GM23338 (cell line): Measurements from ENCODE around the gene NFATC1. TPM values are rescaled to one million over a fixed set of nuclear protein-coding genes. Genes with fewer than 3 reads are reported as not detected.

Source experiments
- ATAC-seq: fragments of 200-7000 bp; cut with Tn5 transposase; 3 replicates; pipeline ENCODE4 v1.9.1; 2020
- DNase-seq: peaks from one replicate; pipeline ENCODE4 v3.0.0-alpha.2; 2015; ENCODE audit warnings: low spot score
- H2AFZ ChIP-seq: fragments of 200-600 bp; sonication (generic); 2 replicates; pipeline ENCODE4 v1.8.0; 2016; ENCODE audit warnings: antibody characterized with exemption, mild to moderate bottlenecking, moderate library complexity
- H3F3A ChIP-seq: fragments of 200-600 bp; sonication (generic); replicated peaks from 2 replicates; pipeline ENCODE4 v1.8.0; 2017; ENCODE audit warnings: antibody characterized with exemption, mixed run types, low read depth
- H3K27ac ChIP-seq: fragments of 200-600 bp; sonication (generic); 2 replicates; pipeline ENCODE4 v1.6.1; 2016; ENCODE audit warnings: low read depth
- H3K27me3 ChIP-seq: fragments of 200-600 bp; sonication (generic); 2 replicates; pipeline ENCODE4 v1.8.0; 2016; ENCODE audit warnings: mild to moderate bottlenecking, mixed run types, moderate library complexity; ENCODE audit not compliant: insufficient read depth
- H3K36me3 ChIP-seq: fragments of 200-600 bp; sonication (generic); 2 replicates; pipeline ENCODE4 v1.8.0; 2016; ENCODE audit warnings: mild to moderate bottlenecking; ENCODE audit not compliant: insufficient read depth
- H3K4me1 ChIP-seq: fragments of 200-600 bp; sonication (generic); 2 replicates; pipeline ENCODE4 v1.8.0; 2016; ENCODE audit warnings: mild to moderate bottlenecking, moderate library complexity; ENCODE audit not compliant: insufficient read depth
- H3K4me2 ChIP-seq: fragments of 200-600 bp; sonication (generic); 2 replicates; pipeline ENCODE4 v1.7.1; 2017; ENCODE audit warnings: mixed run types
- H3K4me3 ChIP-seq: fragments of 200-600 bp; sonication (generic); 2 replicates; pipeline ENCODE4 v1.6.1; 2016; ENCODE audit warnings: mixed run types
- H3K79me2 ChIP-seq: fragments of 200-600 bp; sonication (generic); replicated peaks from 2 replicates; pipeline ENCODE4 v1.8.0; 2017; ENCODE audit warnings: mild to moderate bottlenecking; ENCODE audit not compliant: insufficient read depth
- H3K9me2 ChIP-seq: fragments of 200-600 bp; sonication (generic); 2 replicates; pipeline ENCODE4 v1.8.0; 2017; ENCODE audit not compliant: insufficient read depth
- H4K20me1 ChIP-seq: fragments of 200-600 bp; sonication (generic); replicated peaks from 2 replicates; pipeline ENCODE4 v1.8.0; 2017; ENCODE audit warnings: mild to moderate bottlenecking; ENCODE audit not compliant: insufficient read depth
- H3K27ac Mint-ChIP-seq: 2 replicates; pipeline ENCODE4 v1.8.0; 2020; ENCODE audit warnings: inconsistent platforms, mild to moderate bottlenecking, moderate library complexity, mixed read lengths
- H3K27me3 Mint-ChIP-seq: 3 replicates; pipeline ENCODE4 v1.8.0; 2022; ENCODE audit warnings: low read depth, mild to moderate bottlenecking, moderate library complexity, mixed read lengths, inconsistent platforms; ENCODE audit not compliant: insufficient read depth, poor library complexity
- H3K36me3 Mint-ChIP-seq: 3 replicates; pipeline ENCODE4 v1.8.0; 2021; ENCODE audit warnings: low read depth, mild to moderate bottlenecking, inconsistent platforms, moderate library complexity, mixed read lengths
- H3K4me1 Mint-ChIP-seq: 3 replicates; pipeline ENCODE4 v1.8.0; 2020; ENCODE audit warnings: mild to moderate bottlenecking, inconsistent platforms, mixed read lengths
- H3K4me3 Mint-ChIP-seq: 3 replicates; pipeline ENCODE4 v1.8.0; 2021; ENCODE audit warnings: moderate library complexity, mild to moderate bottlenecking, inconsistent platforms, mixed read lengths
- H3K9me3 Mint-ChIP-seq: 3 replicates; pipeline ENCODE4 v1.8.0; 2020; ENCODE audit warnings: moderate library complexity, mild to moderate bottlenecking, inconsistent platforms, mixed read lengths
- JUNB ChIP-seq: IDR thresholded peaks from one replicate; pipeline ENCODE4 v1.6.1; 2016; ENCODE audit warnings: antibody characterized with exemption; ENCODE audit not compliant: unreplicated experiment
- POLR2AphosphoS5 ChIP-seq: IDR thresholded peaks from 2 replicates; pipeline ENCODE4 v1.6.1; 2016; ENCODE audit warnings: antibody characterized with exemption, low read depth
- STAT1 ChIP-seq: IDR thresholded peaks from one replicate; pipeline ENCODE4 v1.6.1; 2016; ENCODE audit warnings: antibody characterized with exemption; ENCODE audit not compliant: unreplicated experiment
- ZNF114 ChIP-seq: fragments of 250-450 bp; sonication (Bioruptor Pico); IDR thresholded peaks from 2 replicates; pipeline ENCODE4 v1.5.0; 2020; ENCODE audit warnings: mild to moderate bottlenecking, moderate library complexity
- ZNF331 ChIP-seq: fragments of 250-450 bp; sonication (Bioruptor Pico); IDR thresholded peaks from 2 replicates; pipeline ENCODE4 v1.5.0; 2020; ENCODE audit warnings: low read depth, mild to moderate bottlenecking, moderate library complexity
- polyA plus RNA-seq: library from polyadenylated mRNA; unstranded; fragments of >200 nt; fragmentation: Nextera tagmentation; extraction: Ambion mirVana; gene quantifications from 2 replicates; pipeline ENCODE4 v1.2.1, GENCODE V29; 2016
- total RNA-seq: library from RNA; depleted of rRNA; stranded (reverse); fragments of >200 nt; shearing (Covaris generic); gene quantifications from 2 replicates; pipeline ENCODE4 v1.2.3, GENCODE V29; 2014
- TF ChIP-seq, protein P1 (sequence below): fragments of 250-450 bp; sonication (Bioruptor Pico); IDR thresholded peaks from 2 replicates; pipeline ENCODE4 v1.5.0; 2020; ENCODE audit warnings: mild to moderate bottlenecking, moderate library complexity
- TF ChIP-seq, protein P2 (sequence below), 2 experiments: fragments of 200-600 bp in 1 of 2; sonication (generic) in 1 of 2; conservative IDR thresholded peaks; 2 replicates each; pipeline versions ENCODE4 v1.5.1 to v1.6.1; 2016 to 2017; ENCODE audit warnings: antibody characterized with exemption in 2 of 2, low read depth in 2 of 2, mild to moderate bottlenecking in 2 of 2, moderate library complexity in 1 of 2

NFATC1 gene
- total and polyA plus RNA-seq, 2 experiments from 2014 or later = 3.9 to 6.4 TPM

DNA sequence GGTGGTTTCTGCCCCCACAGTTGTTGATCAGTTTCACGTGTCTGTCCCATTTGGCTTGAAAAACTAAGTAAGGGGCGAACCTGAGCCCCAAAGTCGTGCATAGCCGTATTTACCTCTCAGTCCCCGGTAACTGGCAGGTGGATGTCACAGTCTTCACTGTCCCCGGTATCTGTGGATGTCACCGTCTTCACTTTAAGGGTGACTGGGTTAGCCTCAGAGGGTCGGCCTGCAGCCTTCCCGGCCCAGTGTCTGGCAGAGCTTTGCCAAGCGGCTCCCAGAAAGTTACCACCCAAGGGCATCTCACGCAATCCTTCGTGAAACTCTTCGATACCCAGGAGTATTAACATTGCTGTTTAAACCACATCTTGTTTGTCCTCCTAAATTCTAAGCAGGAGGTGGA, 158.6 kb downstream of the NFATC1 start (continued):
- TF ChIP-seq ZNF331 (CRISPR knock-in tag) = no peak
- no peak for TF ChIP-seq ZNF114
- no peak for TF ChIP-seq JUNB
- TF ChIP-seq, protein P1, sequence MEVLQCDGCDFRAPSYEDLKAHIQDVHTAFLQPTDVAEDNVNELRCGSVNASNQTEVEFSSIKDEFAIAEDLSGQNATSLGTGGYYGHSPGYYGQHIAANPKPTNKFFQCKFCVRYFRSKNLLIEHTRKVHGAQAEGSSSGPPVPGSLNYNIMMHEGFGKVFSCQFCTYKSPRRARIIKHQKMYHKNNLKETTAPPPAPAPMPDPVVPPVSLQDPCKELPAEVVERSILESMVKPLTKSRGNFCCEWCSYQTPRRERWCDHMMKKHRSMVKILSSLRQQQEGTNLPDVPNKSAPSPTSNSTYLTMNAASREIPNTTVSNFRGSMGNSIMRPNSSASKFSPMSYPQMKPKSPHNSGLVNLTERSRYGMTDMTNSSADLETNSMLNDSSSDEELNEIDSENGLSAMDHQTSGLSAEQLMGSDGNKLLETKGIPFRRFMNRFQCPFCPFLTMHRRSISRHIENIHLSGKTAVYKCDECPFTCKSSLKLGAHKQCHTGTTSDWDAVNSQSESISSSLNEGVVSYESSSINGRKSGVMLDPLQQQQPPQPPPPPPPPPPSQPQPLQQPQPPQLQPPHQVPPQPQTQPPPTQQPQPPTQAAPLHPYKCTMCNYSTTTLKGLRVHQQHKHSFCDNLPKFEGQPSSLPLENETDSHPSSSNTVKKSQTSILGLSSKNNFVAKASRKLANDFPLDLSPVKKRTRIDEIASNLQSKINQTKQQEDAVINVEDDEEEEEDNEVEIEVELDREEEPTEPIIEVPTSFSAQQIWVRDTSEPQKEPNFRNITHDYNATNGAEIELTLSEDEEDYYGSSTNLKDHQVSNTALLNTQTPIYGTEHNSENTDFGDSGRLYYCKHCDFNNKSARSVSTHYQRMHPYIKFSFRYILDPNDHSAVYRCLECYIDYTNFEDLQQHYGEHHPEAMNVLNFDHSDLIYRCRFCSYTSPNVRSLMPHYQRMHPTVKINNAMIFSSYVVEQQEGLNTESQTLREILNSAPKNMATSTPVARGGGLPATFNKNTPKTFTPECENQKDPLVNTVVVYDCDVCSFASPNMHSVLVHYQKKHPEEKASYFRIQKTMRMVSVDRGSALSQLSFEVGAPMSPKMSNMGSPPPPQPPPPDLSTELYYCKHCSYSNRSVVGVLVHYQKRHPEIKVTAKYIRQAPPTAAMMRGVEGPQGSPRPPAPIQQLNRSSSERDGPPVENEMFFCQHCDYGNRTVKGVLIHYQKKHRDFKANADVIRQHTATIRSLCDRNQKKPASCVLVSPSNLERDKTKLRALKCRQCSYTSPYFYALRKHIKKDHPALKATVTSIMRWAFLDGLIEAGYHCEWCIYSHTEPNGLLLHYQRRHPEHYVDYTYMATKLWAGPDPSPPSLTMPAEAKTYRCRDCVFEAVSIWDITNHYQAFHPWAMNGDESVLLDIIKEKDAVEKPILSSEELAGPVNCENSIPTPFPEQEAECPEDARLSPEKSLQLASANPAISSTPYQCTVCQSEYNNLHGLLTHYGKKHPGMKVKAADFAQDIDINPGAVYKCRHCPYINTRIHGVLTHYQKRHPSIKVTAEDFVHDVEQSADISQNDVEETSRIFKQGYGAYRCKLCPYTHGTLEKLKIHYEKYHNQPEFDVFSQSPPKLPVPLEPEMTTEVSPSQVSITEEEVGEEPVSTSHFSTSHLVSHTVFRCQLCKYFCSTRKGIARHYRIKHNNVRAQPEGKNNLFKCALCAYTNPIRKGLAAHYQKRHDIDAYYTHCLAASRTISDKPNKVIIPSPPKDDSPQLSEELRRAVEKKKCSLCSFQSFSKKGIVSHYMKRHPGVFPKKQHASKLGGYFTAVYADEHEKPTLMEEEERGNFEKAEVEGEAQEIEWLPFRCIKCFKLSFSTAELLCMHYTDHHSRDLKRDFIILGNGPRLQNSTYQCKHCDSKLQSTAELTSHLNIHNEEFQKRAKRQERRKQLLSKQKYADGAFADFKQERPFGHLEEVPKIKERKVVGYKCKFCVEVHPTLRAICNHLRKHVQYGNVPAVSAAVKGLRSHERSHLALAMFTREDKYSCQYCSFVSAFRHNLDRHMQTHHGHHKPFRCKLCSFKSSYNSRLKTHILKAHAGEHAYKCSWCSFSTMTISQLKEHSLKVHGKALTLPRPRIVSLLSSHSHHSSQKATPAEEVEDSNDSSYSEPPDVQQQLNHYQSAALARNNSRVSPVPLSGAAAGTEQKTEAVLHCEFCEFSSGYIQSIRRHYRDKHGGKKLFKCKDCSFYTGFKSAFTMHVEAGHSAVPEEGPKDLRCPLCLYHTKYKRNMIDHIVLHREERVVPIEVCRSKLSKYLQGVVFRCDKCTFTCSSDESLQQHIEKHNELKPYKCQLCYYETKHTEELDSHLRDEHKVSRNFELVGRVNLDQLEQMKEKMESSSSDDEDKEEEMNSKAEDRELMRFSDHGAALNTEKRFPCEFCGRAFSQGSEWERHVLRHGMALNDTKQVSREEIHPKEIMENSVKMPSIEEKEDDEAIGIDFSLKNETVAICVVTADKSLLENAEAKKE (CRISPR knock-in tag) = no peak
- TF ChIP-seq STAT1 = no peak

DNA sequence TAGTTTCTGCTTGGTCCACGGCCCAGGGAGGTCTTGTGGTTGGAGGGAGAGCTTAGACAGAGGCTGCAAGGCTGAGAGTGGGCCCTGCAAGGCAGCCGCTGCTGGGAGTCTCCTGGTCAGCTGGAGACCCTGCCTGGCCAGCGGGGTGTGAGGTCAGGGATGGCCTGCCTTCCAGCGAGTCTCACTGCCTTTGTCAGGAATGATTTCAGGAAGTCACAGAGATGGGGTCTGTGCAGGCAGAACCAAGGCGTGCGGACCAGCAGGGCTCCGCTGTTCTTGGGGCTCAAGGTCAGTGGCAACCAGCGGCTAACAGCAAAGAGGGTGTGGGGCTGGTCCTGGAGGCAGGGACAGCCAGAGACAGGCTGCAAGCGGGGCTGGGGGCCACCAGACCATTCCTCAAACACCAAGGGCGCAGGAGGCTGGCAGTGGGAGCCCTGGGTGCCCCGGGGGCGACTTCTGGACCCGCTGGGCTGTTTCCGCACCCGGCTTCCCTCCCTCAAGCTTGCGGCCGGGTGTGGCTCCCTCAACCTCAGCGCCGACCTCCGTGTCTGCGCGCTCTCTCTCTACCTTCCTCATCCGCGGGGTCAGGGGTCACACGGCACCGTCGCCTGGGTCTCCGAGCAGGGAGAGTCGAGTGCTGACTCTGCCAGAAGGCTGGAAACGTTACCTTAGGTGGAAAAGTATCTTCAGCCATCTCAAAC, 159.4 kb downstream of the NFATC1 start:
- Histone ChIP-seq H3F3A (no peaks in the 10 kb centered on the region), H3K4me3 (no peak overlapping the region), H3K4me1 (no peaks in the 10 kb centered on the region), H3K9me2 (no peaks in the 10 kb centered on the region), H3K36me3 (no peaks in the 10 kb centered on the region), H3K79me2 (no peaks in the 10 kb centered on the region), H2AFZ (no peak overlapping the region), H4K20me1 (no peaks in the 10 kb centered on the region), H3K4me2 (no peak overlapping the region), H3K27ac (no peak overlapping the region), H3K27me3 (no peaks in the 10 kb centered on the region)
- H3K4me3 Mint-ChIP-seq = no peak overlapping the region
- no peaks in the 10 kb centered on the region for H3K4me1 Mint-ChIP-seq
- DNase-seq = no peak
- no peak overlapping the region for H3K27ac Mint-ChIP-seq
- H3K9me3 Mint-ChIP-seq = peaks cover 5% of the 10 kb centered on the region; the same call in 2 of the 3 replicates
- H3K27me3 Mint-ChIP-seq = peaks cover 8% of the 10 kb centered on the region
- no peaks in the 10 kb centered on the region; the same call in 2 of the 3 replicates for H3K36me3 Mint-ChIP-seq
- no peak for ATAC-seq
- TF ChIP-seq, protein P2, sequence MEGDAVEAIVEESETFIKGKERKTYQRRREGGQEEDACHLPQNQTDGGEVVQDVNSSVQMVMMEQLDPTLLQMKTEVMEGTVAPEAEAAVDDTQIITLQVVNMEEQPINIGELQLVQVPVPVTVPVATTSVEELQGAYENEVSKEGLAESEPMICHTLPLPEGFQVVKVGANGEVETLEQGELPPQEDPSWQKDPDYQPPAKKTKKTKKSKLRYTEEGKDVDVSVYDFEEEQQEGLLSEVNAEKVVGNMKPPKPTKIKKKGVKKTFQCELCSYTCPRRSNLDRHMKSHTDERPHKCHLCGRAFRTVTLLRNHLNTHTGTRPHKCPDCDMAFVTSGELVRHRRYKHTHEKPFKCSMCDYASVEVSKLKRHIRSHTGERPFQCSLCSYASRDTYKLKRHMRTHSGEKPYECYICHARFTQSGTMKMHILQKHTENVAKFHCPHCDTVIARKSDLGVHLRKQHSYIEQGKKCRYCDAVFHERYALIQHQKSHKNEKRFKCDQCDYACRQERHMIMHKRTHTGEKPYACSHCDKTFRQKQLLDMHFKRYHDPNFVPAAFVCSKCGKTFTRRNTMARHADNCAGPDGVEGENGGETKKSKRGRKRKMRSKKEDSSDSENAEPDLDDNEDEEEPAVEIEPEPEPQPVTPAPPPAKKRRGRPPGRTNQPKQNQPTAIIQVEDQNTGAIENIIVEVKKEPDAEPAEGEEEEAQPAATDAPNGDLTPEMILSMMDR (conservative IDR thresholded peaks at IDR 0.05; ENCODE audit: low read depth in 2 of 2) = no peak
- TF ChIP-seq POLR2AphosphoS5 (no peak), JUNB (no peak)
- TF ChIP-seq, protein P1 (CRISPR knock-in tag) = no peak
